Esophagus squamous epithelium (tissue), 5 donors: ENCODE results near the gene RANGAP1. TPM values are rescaled to one million over a fixed set of nuclear protein-coding genes. Genes with fewer than 3 reads are reported as not detected.

Experiments
- DNase-seq: peaks from one replicate; lab custom pipeline; 2025; lab: John Stamatoyannopoulos, UW
- H3K27ac ChIP-seq, 4 donors: fragments of 200-600 bp; sonication (generic); one replicate each; pipeline ENCODE4 v1.5.1; 2016 to 2019; ENCODE audit warnings: mild to moderate bottlenecking in 1 of 4
- H3K27me3 ChIP-seq, 4 donors: fragments of 200-600 bp; sonication (generic); 1 replicate in 3 of 4; 2 replicates in 1 of 4; pipeline versions ENCODE4 v1.5.1 to v1.6.0; 2017 to 2021; ENCODE audit warnings: antibody characterized with exemption in 1 of 4
- H3K36me3 ChIP-seq, 3 donors: fragments of 200-600 bp; sonication (generic); one replicate each; pipeline ENCODE4 v1.5.1; 2016 to 2019
- H3K4me1 ChIP-seq, 3 donors: fragments of 200-600 bp; sonication (generic); one replicate each; pipeline ENCODE4 v1.5.1; 2017 to 2019
- H3K4me3 ChIP-seq, 4 donors: fragments of 200-600 bp; sonication (generic); 1 replicate in 3 of 4; 2 replicates in 1 of 4; pipeline ENCODE4 v1.5.1; 2016 to 2019; ENCODE audit warnings: mild to moderate bottlenecking in 2 of 4, moderate library complexity in 1 of 4
- H3K9me3 ChIP-seq, 3 donors: fragments of 200-600 bp; sonication (generic); one replicate each; pipeline ENCODE4 v1.5.1; 2016 to 2019
- POLR2A ChIP-seq, 4 donors: fragments of 450-650 bp; IDR thresholded peaks; one replicate each; pipeline ENCODE4 v1.6.1; 2017; ENCODE audit warnings: antibody characterized with exemption in 4 of 4, mild to moderate bottlenecking in 4 of 4, moderate library complexity in 3 of 4
- WGBS, 2 donors: methylation state at CpG; one replicate each; pipeline ENCODE4 v1.1.5; 2018; 5-methylcytosine and 5-hydroxymethylcytosine counted together
- intact Hi-C: fragments of 100-400 bp; cut with DNase I; formaldehyde crosslinking; loops from one replicate; pipeline ENCODE4 v1.15.0; 2022
- total RNA-seq, 4 donors: library from RNA; depleted of rRNA; stranded (reverse); fragments of >200 nt; gene quantifications; one replicate each; pipeline ENCODE4 v1.1.0, GENCODE V29; 2016
- TF ChIP-seq, protein P1 (sequence below), 6 experiments: fragments of 450-650 bp in 4 of 6; fragments of 200-600 bp in 2 of 6; sonication (generic) in 2 of 6; IDR thresholded peaks; one replicate each; pipeline ENCODE4 v1.5.1; 2016 to 2019; ENCODE audit warnings: antibody characterized with exemption in 6 of 6, mild to moderate bottlenecking in 4 of 6, moderate library complexity in 4 of 6
- donor health status: DM: yes; HTN: yes; CAD: no.

Gene RANGAP1
- total RNA-seq, 4 donors from 2014 or later, result 80.1 to 98.5 (median 84.5) TPM

- peaks cover 24 to 99% (median 43%) of the 10 kb centered on the region in 3 donors for H3K36me3 ChIP-seq
- H3K9me3 ChIP-seq, result no peaks in the 10 kb centered on the region
- no peaks in the 10 kb centered on the region for H3K4me1 ChIP-seq
- H3K27me3 ChIP-seq, result no peaks in the 10 kb centered on the region
- no peak for DNase-seq
- H3K27ac ChIP-seq, result no peak overlapping the region
- H3K4me3 ChIP-seq, result no peak overlapping the region
- intact Hi-C loops, result no loop called here
- WGBS, 2 donors, result 78 to 96% methylated on average over 8 to 10 of the region's 15 CpGs
- TF ChIP-seq POLR2A (IDR thresholded peaks at IDR 0.05), result no peak
- TF ChIP-seq, protein P1, sequence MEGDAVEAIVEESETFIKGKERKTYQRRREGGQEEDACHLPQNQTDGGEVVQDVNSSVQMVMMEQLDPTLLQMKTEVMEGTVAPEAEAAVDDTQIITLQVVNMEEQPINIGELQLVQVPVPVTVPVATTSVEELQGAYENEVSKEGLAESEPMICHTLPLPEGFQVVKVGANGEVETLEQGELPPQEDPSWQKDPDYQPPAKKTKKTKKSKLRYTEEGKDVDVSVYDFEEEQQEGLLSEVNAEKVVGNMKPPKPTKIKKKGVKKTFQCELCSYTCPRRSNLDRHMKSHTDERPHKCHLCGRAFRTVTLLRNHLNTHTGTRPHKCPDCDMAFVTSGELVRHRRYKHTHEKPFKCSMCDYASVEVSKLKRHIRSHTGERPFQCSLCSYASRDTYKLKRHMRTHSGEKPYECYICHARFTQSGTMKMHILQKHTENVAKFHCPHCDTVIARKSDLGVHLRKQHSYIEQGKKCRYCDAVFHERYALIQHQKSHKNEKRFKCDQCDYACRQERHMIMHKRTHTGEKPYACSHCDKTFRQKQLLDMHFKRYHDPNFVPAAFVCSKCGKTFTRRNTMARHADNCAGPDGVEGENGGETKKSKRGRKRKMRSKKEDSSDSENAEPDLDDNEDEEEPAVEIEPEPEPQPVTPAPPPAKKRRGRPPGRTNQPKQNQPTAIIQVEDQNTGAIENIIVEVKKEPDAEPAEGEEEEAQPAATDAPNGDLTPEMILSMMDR (IDR thresholded peaks at IDR 0.05), result no peak
These were observed 46.4 kb upstream of the RANGAP1 start for GRCh38 chr22:41332217-41332939.

GRCh38 chr22:41330169-41330568 lies 44.2 kb upstream of the RANGAP1 start:
- 90 to 93% methylated on average over 2 to 3 of the region's 7 CpGs for WGBS, 2 donors
- no peaks in the 10 kb centered on the region for H3K9me3 ChIP-seq
- no peak for DNase-seq
- TF ChIP-seq, protein P1 (IDR thresholded peaks at IDR 0.05), result no peak
- TF ChIP-seq POLR2A (IDR thresholded peaks at IDR 0.05), result no peak
- H3K27ac ChIP-seq, result no peak overlapping the region
- H3K4me1 ChIP-seq, result no peaks in the 10 kb centered on the region
- H3K36me3 ChIP-seq, result peaks cover 19 to 99% (median 55%) of the 10 kb centered on the region in 3 donors
- no peak overlapping the region for H3K4me3 ChIP-seq
- intact Hi-C loops, result no loop called here
- no peaks in the 10 kb centered on the region for H3K27me3 ChIP-seq

DNA sequence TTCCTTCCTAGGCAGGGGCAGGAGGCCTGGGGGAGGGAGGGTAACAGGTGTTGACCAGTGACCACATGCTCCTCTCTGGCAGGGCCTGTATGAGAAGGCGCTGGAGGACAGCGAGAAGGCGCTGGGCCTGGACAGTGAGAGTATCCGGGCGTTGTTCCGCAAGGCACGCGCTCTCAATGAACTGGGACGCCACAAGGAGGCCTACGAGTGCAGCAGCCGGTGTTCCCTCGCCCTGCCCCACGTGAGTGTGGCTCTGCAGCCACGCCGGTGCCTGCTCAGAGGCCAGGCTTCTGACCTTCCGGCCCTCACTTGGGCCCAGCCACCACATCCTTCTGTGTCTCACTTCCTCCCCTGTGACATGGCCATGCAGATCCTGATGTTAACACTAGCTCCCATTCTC lies 41.1 kb upstream of the RANGAP1 start:
- Histone ChIP-seq H3K36me3 (peaks cover 9 to 99% (median 53%) of the 10 kb centered on the region in 3 donors), H3K4me3 (no peak overlapping the region), H3K27me3 (no peaks in the 10 kb centered on the region), H3K4me1 (no peaks in the 10 kb centered on the region), H3K9me3 (no peaks in the 10 kb centered on the region), H3K27ac (no peak overlapping the region)
- intact Hi-C loops, result no loop called here
- WGBS, 2 donors, result 92 to 95% methylated on average over 16 of the region's 16 CpGs
- TF ChIP-seq, protein P1 (IDR thresholded peaks at IDR 0.05), result no peak
- TF ChIP-seq POLR2A (IDR thresholded peaks at IDR 0.05), result no peak
- no peak for DNase-seq

GRCh38 chr22:41324821-41325528 lies 39.0 kb upstream of the RANGAP1 start:
- no peak overlapping the region for H3K4me3 ChIP-seq
- H3K36me3 ChIP-seq, result peaks cover 9 to 95% (median 41%) of the 10 kb centered on the region in 3 donors
- TF ChIP-seq, protein P1 (IDR thresholded peaks at IDR 0.05), result no peak
- no peak for TF ChIP-seq POLR2A (IDR thresholded peaks at IDR 0.05)
- no peak for DNase-seq
- no peaks in the 10 kb centered on the region for H3K9me3 ChIP-seq
- H3K27ac ChIP-seq, result no peak overlapping the region
- intact Hi-C loops, result no loop called here
- no peaks in the 10 kb centered on the region for H3K4me1 ChIP-seq
- WGBS, 2 donors, result 95 to 97% methylated on average over 4 to 5 of the region's 5 CpGs
- H3K27me3 ChIP-seq, result no peaks in the 10 kb centered on the region
